HFF-Myc (cell line): ENCODE measurements around the gene UVRAG.

ENCODE experiments used
- DNase-seq: peaks from one replicate; pipeline ENCODE4 v3.0.0-alpha.2; 2011; ENCODE audit warnings: low read depth; ENCODE audit errors: extremely low read depth
- H3K4me3 ChIP-seq: replicated peaks from 2 replicates; pipeline ENCODE4 v1.5.1; 2011; ENCODE audit warnings: low read depth, mild to moderate bottlenecking, control low read depth, low read length
- CTCF ChIP-seq: IDR thresholded peaks from 2 replicates; pipeline ENCODE4 v1.5.1; 2012; ENCODE audit warnings: mild to moderate bottlenecking, low read depth, low read length, control low read depth; ENCODE audit errors: missing control alignments

Gene UVRAG

GRCh38 chr11:76030286-76030685 is 215.3 kb downstream of the UVRAG start:
- no peak for DNase-seq
- no peak overlapping the region for H3K4me3 ChIP-seq
- no peak for TF ChIP-seq CTCF

GRCh38 chr11:76030968-76031590 is 216.1 kb downstream of the UVRAG start:
- no peak for DNase-seq
- TF ChIP-seq CTCF, result no peak
- no peak overlapping the region for H3K4me3 ChIP-seq

- H3K4me3 ChIP-seq, result no peak overlapping the region
- no peak for DNase-seq
- TF ChIP-seq CTCF, result no peak
Observed at GRCh38 chr11:76033699-76034098, 218.7 kb downstream of the UVRAG start.

- DNase-seq, result no peak
- no peak overlapping the region for H3K4me3 ChIP-seq
- no peak for TF ChIP-seq CTCF
Observed at GRCh38 chr11:76035020-76035419, 220.0 kb downstream of the UVRAG start.

- TF ChIP-seq CTCF, result no peak
- H3K4me3 ChIP-seq, result no peak overlapping the region
- DNase-seq, result no peak
Observed at GRCh38 chr11:76038608-76039007, 223.6 kb downstream of the UVRAG start.

GRCh38 chr11:76041208-76041607 is 226.2 kb downstream of the UVRAG start:
- no peak overlapping the region for H3K4me3 ChIP-seq
- no peak for DNase-seq
- no peak for TF ChIP-seq CTCF

- H3K4me3 ChIP-seq, result no peak overlapping the region
- no peak for TF ChIP-seq CTCF
- DNase-seq, result no peak
Observed at GRCh38 chr11:76044750-76045320, 229.8 kb downstream of the UVRAG start.
